Stimulated activated CD4-positive, alpha-beta T cell treated with anti-CD3 and anti-CD28 coated beads, Interleukin-15, amount 100 ng/mL, for 1 hour (primary cell): ENCODE results near the gene C10orf105.
A peak's percentile ranks its signal among the peaks of the same experiment; 100 is the strongest.

Experiments
- DNase-seq, 2 donors: peaks; one replicate each; pipeline ENCODE4 v3.0.0-alpha.2; 2020; ENCODE audit warnings: low read depth in 1 of 2, low spot score in 1 of 2

The C10orf105 gene

GRCh38 chr10:71737834-71738197 lies 18.2 kb upstream of the C10orf105 start:
- no peak for DNase-seq

DNA sequence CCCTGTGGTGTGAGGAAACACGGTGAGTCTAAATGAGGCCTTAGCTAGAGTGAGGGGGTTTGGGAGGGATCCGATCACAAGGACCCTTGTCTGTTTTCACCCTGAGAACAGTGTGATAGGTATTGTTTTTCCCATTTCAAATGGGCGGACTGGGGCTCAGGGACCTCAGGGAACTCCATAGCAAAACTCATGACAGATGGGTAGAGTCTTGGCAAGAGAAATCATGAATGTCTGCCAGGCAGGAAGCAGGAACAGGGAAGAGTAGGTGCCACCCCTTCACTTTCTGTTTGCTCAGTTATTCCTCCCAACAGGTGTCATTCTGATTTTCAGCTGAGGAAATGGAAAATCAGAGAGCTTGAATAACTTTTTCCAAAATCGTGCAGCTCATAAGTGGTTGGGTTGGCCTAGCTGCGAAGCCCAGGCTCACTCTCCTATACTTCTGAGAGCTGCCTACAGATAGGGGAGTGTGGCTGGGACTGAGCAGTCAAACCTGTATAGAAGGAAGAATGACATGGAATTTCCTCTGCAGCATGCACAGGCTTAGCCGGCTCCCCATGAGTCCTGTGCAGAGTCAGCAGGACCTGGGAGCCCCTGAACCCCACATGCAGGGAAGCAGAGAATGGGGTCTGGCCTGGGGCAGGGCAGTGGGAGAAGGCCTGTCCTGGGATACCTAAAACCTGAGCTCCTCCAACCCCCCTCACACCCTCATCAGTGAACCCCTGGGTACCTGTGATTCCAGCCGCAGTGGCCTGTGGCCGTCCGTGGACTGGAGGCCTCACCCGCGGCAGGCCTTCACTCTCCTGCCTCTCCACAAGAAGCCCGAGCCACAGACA lies 17.6 kb upstream of the C10orf105 start:
- no peak for DNase-seq

- DNase-seq: no peak
These were observed 17.0 kb upstream of the C10orf105 start for GRCh38 chr10:71736570-71736952.

GRCh38 chr10:71735709-71736569 lies 16.4 kb upstream of the C10orf105 start:
- no peak for DNase-seq

- DNase-seq: no peak
These were observed 15.2 kb upstream of the C10orf105 start for GRCh38 chr10:71734797-71735196.

DNA sequence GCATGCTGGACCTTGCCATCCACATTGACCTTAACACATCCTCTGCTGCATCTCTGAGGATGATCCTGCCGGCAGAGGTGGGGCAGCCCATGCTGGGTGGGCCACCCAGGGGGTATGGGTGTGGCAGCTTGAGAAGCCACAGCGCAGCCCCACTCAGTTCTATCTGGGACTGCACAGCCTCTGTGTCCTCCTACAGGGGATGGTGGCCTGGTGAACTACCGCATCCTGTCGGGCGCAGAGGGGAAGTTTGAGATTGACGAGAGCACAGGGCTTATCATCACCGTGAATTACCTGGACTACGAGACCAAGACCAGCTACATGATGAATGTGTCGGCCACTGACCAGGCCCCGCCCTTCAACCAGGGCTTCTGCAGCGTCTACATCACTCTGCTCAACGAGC lies 12.2 kb upstream of the C10orf105 start:
- no peak for DNase-seq

- DNase-seq: no peak
These were observed 9.6 kb upstream of the C10orf105 start for GRCh38 chr10:71729161-71729636.

DNA sequence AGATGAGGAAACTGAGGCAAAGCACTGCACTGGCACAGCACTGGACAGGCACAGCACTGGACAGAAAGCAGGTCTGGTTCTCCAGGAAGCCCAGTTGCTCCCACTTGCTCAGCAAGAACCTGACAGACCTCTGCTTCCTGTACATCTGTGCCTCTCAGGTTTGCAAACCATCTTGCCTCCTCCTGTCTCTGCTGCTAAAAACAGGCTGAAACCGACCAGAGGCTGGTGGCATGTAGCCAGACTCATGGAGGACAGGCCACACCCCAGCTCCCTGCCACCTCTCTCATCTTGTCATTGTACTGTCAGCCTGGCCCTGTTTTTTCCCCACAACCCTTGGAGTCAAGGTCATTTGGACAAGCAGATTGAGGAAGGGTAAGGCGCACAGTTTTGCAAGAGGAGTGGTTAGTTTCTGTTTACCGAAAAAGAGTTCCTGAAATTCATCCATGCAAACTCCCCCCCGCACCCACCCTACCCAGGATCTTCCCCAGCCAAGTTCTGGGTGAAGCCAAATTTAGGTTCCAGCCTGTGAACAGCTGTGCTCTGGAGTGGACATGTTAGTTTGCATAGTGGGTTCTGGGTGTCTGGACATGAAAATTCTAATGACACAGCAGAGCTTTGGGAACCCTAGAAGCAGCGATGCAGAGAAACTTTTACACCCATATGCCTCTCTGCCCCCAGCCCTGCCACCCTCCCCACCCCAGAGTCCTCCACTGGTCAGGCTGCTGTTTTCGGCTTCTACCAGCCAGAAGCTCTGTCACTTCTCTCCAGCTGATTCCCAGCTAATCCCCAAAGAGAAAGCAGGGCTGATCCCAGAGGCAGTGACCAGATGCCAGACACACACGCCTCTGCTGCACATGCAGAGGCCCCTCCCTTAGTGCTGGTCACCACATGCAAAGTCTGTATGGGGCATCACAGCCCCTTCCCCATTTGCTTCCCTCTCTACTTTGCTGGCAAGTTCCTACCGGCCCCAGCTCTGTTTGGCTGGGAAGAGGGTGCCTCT lies 8.5 kb upstream of the C10orf105 start:
- DNase-seq: peak in 1 of 2 donors; percentile 50

DNA sequence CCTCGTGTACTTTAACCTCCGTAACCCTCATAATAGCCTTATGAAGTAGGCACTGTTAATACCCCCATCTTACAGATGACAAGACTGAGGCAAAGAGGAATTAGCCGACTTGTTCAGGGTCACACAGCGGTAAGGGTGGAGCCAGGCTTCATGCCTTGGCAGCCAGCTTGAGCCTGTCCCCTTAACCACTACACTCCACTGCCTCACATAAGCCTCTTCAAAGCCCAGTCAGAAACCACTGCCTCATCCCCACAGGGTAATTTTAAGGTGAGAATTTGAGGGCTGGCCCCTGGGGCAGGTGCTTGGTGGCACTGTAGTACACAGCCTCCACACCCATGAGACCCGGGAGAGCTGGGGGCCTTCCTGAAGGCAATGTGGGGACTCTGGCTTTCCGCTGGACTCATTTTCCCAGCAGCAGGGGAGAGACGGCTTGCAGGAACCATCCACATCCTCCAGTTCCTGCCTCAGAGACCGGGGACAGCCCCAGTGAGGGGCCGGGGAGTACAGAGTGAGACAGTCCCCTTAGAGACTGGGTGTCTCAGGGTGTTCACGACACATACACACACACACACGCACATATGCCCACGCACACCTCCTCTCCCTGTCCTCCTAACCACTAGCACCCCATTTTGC lies 7.6 kb upstream of the C10orf105 start:
- DNase-seq: peak in 1 of 2 donors; percentile 49

GRCh38 chr10:71726580-71727104 lies 7.1 kb upstream of the C10orf105 start:
- no peak for DNase-seq

GRCh38 chr10:71725998-71726579 lies 6.5 kb upstream of the C10orf105 start:
- peak; percentile 40 to 54 for DNase-seq

- DNase-seq: no peak
These were observed 5.7 kb upstream of the C10orf105 start for GRCh38 chr10:71725249-71725648.

GRCh38 chr10:71724539-71724938 lies 5.0 kb upstream of the C10orf105 start:
- no peak for DNase-seq

- DNase-seq: no peak
These were observed 3.7 kb upstream of the C10orf105 start for GRCh38 chr10:71723311-71723710.

DNA sequence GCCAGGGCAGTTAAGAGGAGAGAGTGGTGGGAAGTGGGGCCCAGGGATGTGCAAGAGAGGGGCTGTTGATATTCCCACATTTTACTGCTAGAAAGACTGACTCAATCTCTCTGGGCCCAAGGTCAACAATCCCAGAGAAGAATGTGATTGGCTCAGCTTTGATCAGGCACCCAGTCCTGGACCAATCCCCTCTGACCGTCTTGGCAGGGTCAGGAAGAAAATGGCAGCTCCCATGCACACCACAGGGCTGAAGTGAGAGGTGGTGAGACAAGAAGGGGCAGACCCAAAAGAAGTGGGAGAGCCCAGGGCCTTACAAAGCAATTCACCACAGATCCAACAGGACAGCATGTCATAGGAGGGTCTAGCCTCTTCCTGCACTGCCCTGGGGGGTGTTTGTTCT lies 3.3 kb upstream of the C10orf105 start:
- no peak for DNase-seq

DNA sequence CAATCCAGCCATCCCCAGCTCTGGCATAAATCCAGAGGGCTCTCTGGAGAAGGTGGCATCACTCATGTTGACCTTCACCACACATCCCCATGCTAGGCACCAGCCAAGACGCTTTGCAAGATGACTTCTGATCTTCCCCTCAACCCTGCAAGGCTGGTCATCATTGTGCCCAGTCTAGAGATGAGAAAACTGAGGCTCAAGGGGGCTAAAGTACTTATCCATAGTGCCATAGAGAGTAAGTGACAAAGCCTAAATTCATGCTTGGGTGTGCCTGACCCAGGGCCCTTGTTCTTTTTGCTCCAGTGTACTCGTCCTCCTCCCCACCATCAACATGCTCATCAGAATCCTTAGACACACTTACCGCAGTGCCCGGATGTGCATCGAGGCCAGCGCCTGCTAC lies 1.7 kb upstream of the C10orf105 start:
- no peak for DNase-seq

DNA sequence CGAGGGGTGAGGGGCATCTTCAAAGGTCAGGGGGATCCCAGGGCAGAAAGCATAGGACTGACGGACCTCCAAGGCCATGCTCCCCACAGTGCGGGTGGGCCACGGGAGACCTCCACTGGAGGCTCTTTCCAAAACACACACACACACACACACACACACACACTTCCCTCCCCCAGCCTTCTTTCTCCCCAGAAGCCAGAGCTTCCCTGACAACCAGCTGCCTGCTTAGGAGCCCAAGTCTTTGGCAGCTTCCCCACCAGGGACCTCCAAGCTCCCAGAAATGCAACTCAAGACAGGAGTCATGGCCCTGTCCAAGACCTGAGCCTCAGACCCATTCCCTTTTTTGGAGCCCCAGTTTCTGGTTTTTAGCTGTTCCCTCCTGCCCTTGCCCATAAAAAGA lies 710 bp upstream of the C10orf105 start:
- DNase-seq: no peak

GRCh38 chr10:71719042-71719441 lies 536 bp downstream of the C10orf105 start:
- DNase-seq: no peak

- no peak for DNase-seq
These were observed 1.3 kb downstream of the C10orf105 start for GRCh38 chr10:71718165-71718698.

GRCh38 chr10:71717551-71717951 lies 2.0 kb downstream of the C10orf105 start:
- DNase-seq: no peak
